Measurements from ENCODE around the gene ARX. TPM values are rescaled to one million over a fixed set of nuclear protein-coding genes. Genes with fewer than 3 reads are reported as not detected.

The ARX gene
- total and polyA plus RNA-seq, 9 of the 15 experiments (the other 6 are each of a cell fraction or from before 2014, with no cell fraction given): 0.03 TPM; not detected in 8

- ChIA-PET POLR2A (no interaction called here), CTCF (ENCODE audit: low intra/inter-chr PET ratio) (no interaction called here)
- FAIRE-seq (no peak), DNase-seq (ENCODE audit: extremely low read depth in 1 of 4, low spot score in 3 of 4) (no peak), ATAC-seq (no peak)
- no peak overlapping the region for H3K4me3 ChIP-seq
- H3K27ac ChIP-seq (ENCODE audit: extremely low read depth, low read depth, low read length): no peak overlapping the region
- intact Hi-C loops (cut with micrococcal nuclease) (no loop called here), in situ Hi-C loops (cut with MboI) (no loop called here)
- no TSS peak for BruUV-seq (replicated peaks)
- H3K36me3 ChIP-seq (ENCODE audit: control insufficient read depth, insufficient read depth, low read length): peaks cover 2% of the 10 kb centered on the region; the same call in 1 of the 3 replicates
- no peaks in the 10 kb centered on the region for H3K79me2 ChIP-seq (ENCODE audit: control insufficient read depth, insufficient read depth, low read length)
- H2AFZ ChIP-seq (ENCODE audit: low read depth, low read length): no peak overlapping the region
- H4K20me1 ChIP-seq (replicated peaks; ENCODE audit: control insufficient read depth, insufficient read depth, low read length): no peaks in the 10 kb centered on the region
- no peaks in the 10 kb centered on the region for H3K9me1 ChIP-seq (ENCODE audit: control insufficient read depth, insufficient read depth, low read length)
- 100% methylated on average over 1 of the region's 33 CpGs for WGBS (ENCODE audit: insufficient coverage, low coverage, missing lambda C conversion rate)
- no peaks in the 10 kb centered on the region for H3K9me3 ChIP-seq (replicated peaks; ENCODE audit: control insufficient read depth, insufficient read depth, low read depth, low read length)
- peaks cover 0 to 8% of the 10 kb centered on the region in 2 experiments; a peak in 2 of 5 replicates for H3K4me1 ChIP-seq (replicated peaks in 1 of 2; ENCODE audit: control insufficient read depth in 2 of 2, insufficient read depth in 2 of 2, low read length in 2 of 2)
- peaks cover 0 to 12% of the 10 kb centered on the region in 2 experiments; a peak in 1 of 5 replicates for H3K27me3 ChIP-seq (ENCODE audit: control insufficient read depth in 2 of 2, insufficient read depth in 2 of 2, low read length in 2 of 2)
- no peak overlapping the region for H3K9ac ChIP-seq (ENCODE audit: insufficient read depth in 1 of 2, low read depth in 2 of 2, low read length in 2 of 2)
- no peak overlapping the region for H3K4me2 ChIP-seq (ENCODE audit: insufficient read depth, low read length)
- TF ChIP-seq ETS1 (conservative IDR thresholded peaks at IDR 0.05; ENCODE audit: control insufficient read depth, low read depth, low read length) (no peak), MCM2 (IDR thresholded peaks at IDR 0.05; ENCODE audit: low read depth) (no peak), ZNF212 (CRISPR knock-in tag; IDR thresholded peaks at IDR 0.05) (no peak), ZFX (CRISPR knock-in tag; IDR thresholded peaks at IDR 0.05) (no peak), HSF4 (CRISPR knock-in tag; IDR thresholded peaks at IDR 0.05; ENCODE audit: borderline replicate concordance) (no peak), SMAD2 (IDR thresholded peaks at IDR 0.05; ENCODE audit: low read depth, low read length) (no peak), RAD51 (IDR thresholded peaks at IDR 0.05; ENCODE audit: borderline replicate concordance, low read depth) (no peak), ZKSCAN1 (IDR thresholded peaks at IDR 0.05; ENCODE audit: low read depth, low read length) (no peak), ZC3H8 (IDR thresholded peaks at IDR 0.05) (no peak), HDGF (IDR thresholded peaks at IDR 0.05) (no peak), LEF1 (IDR thresholded peaks at IDR 0.05) (no peak), CBX3 (IDR thresholded peaks at IDR 0.05; ENCODE audit: borderline replicate concordance in 1 of 2, low read length in 2 of 2) (no peak), POLR2G (IDR thresholded peaks at IDR 0.05; ENCODE audit: low read depth, low read length) (no peak)
- TF ChIP-seq, protein P1, sequence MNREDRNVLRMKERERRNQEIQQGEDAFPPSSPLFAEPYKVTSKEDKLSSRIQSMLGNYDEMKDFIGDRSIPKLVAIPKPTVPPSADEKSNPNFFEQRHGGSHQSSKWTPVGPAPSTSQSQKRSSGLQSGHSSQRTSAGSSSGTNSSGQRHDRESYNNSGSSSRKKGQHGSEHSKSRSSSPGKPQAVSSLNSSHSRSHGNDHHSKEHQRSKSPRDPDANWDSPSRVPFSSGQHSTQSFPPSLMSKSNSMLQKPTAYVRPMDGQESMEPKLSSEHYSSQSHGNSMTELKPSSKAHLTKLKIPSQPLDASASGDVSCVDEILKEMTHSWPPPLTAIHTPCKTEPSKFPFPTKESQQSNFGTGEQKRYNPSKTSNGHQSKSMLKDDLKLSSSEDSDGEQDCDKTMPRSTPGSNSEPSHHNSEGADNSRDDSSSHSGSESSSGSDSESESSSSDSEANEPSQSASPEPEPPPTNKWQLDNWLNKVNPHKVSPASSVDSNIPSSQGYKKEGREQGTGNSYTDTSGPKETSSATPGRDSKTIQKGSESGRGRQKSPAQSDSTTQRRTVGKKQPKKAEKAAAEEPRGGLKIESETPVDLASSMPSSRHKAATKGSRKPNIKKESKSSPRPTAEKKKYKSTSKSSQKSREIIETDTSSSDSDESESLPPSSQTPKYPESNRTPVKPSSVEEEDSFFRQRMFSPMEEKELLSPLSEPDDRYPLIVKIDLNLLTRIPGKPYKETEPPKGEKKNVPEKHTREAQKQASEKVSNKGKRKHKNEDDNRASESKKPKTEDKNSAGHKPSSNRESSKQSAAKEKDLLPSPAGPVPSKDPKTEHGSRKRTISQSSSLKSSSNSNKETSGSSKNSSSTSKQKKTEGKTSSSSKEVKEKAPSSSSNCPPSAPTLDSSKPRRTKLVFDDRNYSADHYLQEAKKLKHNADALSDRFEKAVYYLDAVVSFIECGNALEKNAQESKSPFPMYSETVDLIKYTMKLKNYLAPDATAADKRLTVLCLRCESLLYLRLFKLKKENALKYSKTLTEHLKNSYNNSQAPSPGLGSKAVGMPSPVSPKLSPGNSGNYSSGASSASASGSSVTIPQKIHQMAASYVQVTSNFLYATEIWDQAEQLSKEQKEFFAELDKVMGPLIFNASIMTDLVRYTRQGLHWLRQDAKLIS (CRISPR knock-in tag; IDR thresholded peaks at IDR 0.05): no peak
Observed at GRCh38 chrX:25002661-25003020, 13.1 kb downstream of the ARX start.
